CD4-positive, alpha-beta memory T cell (primary cell): Measurements from ENCODE around the gene GDAP1L1. TPM values are rescaled to one million over a fixed set of nuclear protein-coding genes. Genes with fewer than 3 reads are reported as not detected.
"Not testable (repeated sequence)": the region's sequence is repeated elsewhere in the genome, so short reads cannot be mapped to it uniquely, and the experiment has no call there.

Source experiments
- CTCF ChIA-PET: fragments of 350-600 bp; sonication (Branson Sonifier 250); formaldehyde crosslinking; loops from one replicate; lab custom pipeline; 2021; ENCODE audit warnings: inconsistent platforms; ENCODE audit not compliant: partially characterized antibody; lab: Charles Lee
- POLR2A ChIA-PET: fragments of 350-600 bp; sonication (Branson Sonifier 250); formaldehyde crosslinking; loops from one replicate; lab custom pipeline; 2021; ENCODE audit not compliant: partially characterized antibody; lab: Charles Lee
- DNase-seq, 5 donors: peaks; one replicate each; pipeline versions ENCODE4 v3.0.0 to v3.0.0-alpha.2; 2020 to 2022; ENCODE audit warnings: mixed read lengths in 1 of 5
- H3K27ac ChIP-seq: one replicate; pipeline ENCODE4 v1.7.0; 2013; ENCODE audit warnings: low read depth, low read length
- H3K27me3 ChIP-seq: 2 replicates; pipeline ENCODE4 v1.7.0; 2013; ENCODE audit warnings: mild to moderate bottlenecking, low read length, moderate library complexity; ENCODE audit not compliant: insufficient read depth
- H3K36me3 ChIP-seq: 2 replicates; pipeline ENCODE4 v1.7.0; 2013; ENCODE audit warnings: mild to moderate bottlenecking, low read length, moderate library complexity; ENCODE audit not compliant: insufficient read depth
- H3K4me1 ChIP-seq: 2 replicates; pipeline ENCODE4 v1.7.0; 2013; ENCODE audit warnings: mild to moderate bottlenecking, low read length, moderate library complexity; ENCODE audit not compliant: insufficient read depth
- H3K4me3 ChIP-seq, 2 donors: one replicate each; pipeline ENCODE4 v1.7.0; 2013; ENCODE audit warnings: low read length in 2 of 2, mild to moderate bottlenecking in 1 of 2
- H3K9me3 ChIP-seq, 2 donors: one replicate each; pipeline ENCODE4 v1.7.0; 2013; ENCODE audit warnings: low read length in 2 of 2, control low read depth in 1 of 2; ENCODE audit not compliant: control insufficient read depth in 1 of 2
- H3K27ac Mint-ChIP-seq, 7 donors: one replicate each; pipeline ENCODE4 v1.8.0; 2020 to 2021; ENCODE audit warnings: mixed read lengths in 7 of 7, mild to moderate bottlenecking in 6 of 7, inconsistent platforms in 3 of 7, moderate library complexity in 3 of 7
- H3K27me3 Mint-ChIP-seq, 2 donors: one replicate each; pipeline ENCODE4 v1.8.0; 2020 to 2021; ENCODE audit warnings: mixed read lengths in 2 of 2
- H3K36me3 Mint-ChIP-seq, 2 donors: one replicate each; pipeline ENCODE4 v1.8.0; 2020 to 2021; ENCODE audit warnings: mixed read lengths in 2 of 2, inconsistent platforms in 1 of 2, mild to moderate bottlenecking in 1 of 2
- H3K4me1 Mint-ChIP-seq, 4 donors: one replicate each; pipeline ENCODE4 v1.8.0; 2020 to 2021; ENCODE audit warnings: mixed read lengths in 4 of 4, mild to moderate bottlenecking in 1 of 4
- H3K4me3 Mint-ChIP-seq, 8 donors: one replicate each; pipeline ENCODE4 v1.8.0; 2020 to 2021; ENCODE audit warnings: mixed read lengths in 8 of 8, mild to moderate bottlenecking in 7 of 8, moderate library complexity in 6 of 8, inconsistent platforms in 3 of 8
- H3K9me3 Mint-ChIP-seq, 8 donors: one replicate each; pipeline ENCODE4 v1.8.0; 2020 to 2021; ENCODE audit warnings: mixed read lengths in 8 of 8, mild to moderate bottlenecking in 5 of 8, inconsistent platforms in 3 of 8, moderate library complexity in 1 of 8
- intact Hi-C: fragments of 100-400 bp; cut with micrococcal nuclease; formaldehyde crosslinking; loops from one replicate; pipeline ENCODE4 v1.15.1; 2023
- polyA plus RNA-seq, 2 donors: library from polyadenylated mRNA; unstranded; fragments of 300-500 nt; fragmentation: Illumina TruSeq; gene quantifications; one replicate each; pipeline ENCODE4 v1.2.3, GENCODE V29; 2021
- total RNA-seq, 2 experiments: library from RNA; stranded (reverse); gene quantifications; one replicate each; pipeline ENCODE4 v1.2.3, GENCODE V29; 2021

The GDAP1L1 gene
- total and polyA plus RNA-seq, 4 experiments from 2014 or later, result 0.11 TPM; not detected in 3

DNA sequence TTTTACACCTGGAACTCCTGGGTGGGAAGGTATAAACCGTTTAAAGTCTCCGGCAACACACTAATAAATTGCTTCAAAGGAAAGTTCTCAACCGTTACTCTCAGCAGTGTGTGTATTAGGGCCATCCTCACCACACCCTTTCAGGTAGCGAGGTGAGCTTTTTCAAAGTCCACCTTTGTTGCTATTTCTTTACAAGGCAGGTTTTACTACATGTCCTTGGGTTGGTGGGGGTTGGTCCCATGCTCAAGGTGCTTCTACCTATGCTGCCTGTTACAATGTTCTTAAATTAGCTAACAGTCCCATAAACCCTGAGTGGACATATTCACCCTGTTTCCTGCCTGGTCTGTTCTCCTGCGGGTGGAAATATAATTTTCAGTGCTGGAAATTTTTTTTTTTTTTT lies 23.4 kb upstream of the GDAP1L1 start:
- Histone ChIP-seq H3K36me3 (no peaks in the 10 kb centered on the region), H3K4me1 (peaks cover 19% of the 10 kb centered on the region), H3K9me3 (no peaks in the 10 kb centered on the region), H3K4me3 (no peak overlapping the region), H3K27ac (no peak overlapping the region), H3K27me3 (no peaks in the 10 kb centered on the region)
- DNase-seq, result no peak
- peaks cover 17 to 27% (median 24%) of the 10 kb centered on the region in 4 donors for H3K4me1 Mint-ChIP-seq
- H3K36me3 Mint-ChIP-seq, result no peaks in the 10 kb centered on the region
- intact Hi-C loops, result no loop called here
- no peaks in the 10 kb centered on the region for H3K9me3 Mint-ChIP-seq
- CTCF ChIA-PET, result interaction anchor here (1.1 to 3.4 kb wide), 4 partner anchors 9 to 88 kb away, joined by 4 to 17 read pairs (median 10); partner anchors contain the start of gene FITM2
- POLR2A ChIA-PET, result no interaction called here
- H3K4me3 Mint-ChIP-seq, result no peak overlapping the region
- no peaks in the 10 kb centered on the region for H3K27me3 Mint-ChIP-seq
- H3K27ac Mint-ChIP-seq, result peak overlapping the region in 2 of 7 donors; percentile 23 to 47

DNA sequence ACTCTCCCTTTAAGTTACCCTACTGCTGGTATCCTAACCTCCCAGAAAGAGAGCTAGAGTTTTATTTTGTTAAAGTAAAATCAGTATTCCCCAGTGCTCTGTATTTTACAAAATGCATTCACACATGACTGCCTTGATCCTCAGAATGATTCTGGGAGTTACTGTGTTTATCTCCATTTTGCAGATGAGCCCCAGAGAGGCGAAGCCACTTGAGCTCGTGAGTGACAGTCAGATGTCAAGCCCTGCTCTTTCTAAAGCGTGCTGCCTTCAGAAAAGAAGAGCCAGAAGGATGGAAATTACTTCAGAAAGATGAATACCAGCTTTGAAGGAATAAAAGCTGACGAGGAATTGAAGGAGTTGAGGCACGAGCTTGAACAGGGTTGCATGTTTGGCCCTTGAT lies 22.5 kb upstream of the GDAP1L1 start:
- H3K36me3 ChIP-seq, result no peaks in the 10 kb centered on the region
- Mint-ChIP-seq H3K36me3 (no peaks in the 10 kb centered on the region), H3K9me3 (no peaks in the 10 kb centered on the region), H3K4me3 (no peak overlapping the region), H3K27me3 (no peaks in the 10 kb centered on the region), H3K4me1 (peaks cover 8 to 18% (median 15%) of the 10 kb centered on the region in 4 donors), H3K27ac (peak overlapping the region in 2 of 7 donors; percentile 15 to 29)
- intact Hi-C loops, result no loop called here
- H3K27ac ChIP-seq, result no peak overlapping the region
- H3K4me1 ChIP-seq, result peaks cover 9% of the 10 kb centered on the region
- CTCF ChIA-PET, result interaction anchor here (1.1 to 3.4 kb wide), 3 partner anchors 10 to 87 kb away, joined by 5 to 17 read pairs (median 14); partner anchors contain the start of gene FITM2
- H3K27me3 ChIP-seq, result no peaks in the 10 kb centered on the region
- no peaks in the 10 kb centered on the region for H3K9me3 ChIP-seq
- no peak for DNase-seq
- H3K4me3 ChIP-seq, result no peak overlapping the region
- POLR2A ChIA-PET, result no interaction called here

DNA sequence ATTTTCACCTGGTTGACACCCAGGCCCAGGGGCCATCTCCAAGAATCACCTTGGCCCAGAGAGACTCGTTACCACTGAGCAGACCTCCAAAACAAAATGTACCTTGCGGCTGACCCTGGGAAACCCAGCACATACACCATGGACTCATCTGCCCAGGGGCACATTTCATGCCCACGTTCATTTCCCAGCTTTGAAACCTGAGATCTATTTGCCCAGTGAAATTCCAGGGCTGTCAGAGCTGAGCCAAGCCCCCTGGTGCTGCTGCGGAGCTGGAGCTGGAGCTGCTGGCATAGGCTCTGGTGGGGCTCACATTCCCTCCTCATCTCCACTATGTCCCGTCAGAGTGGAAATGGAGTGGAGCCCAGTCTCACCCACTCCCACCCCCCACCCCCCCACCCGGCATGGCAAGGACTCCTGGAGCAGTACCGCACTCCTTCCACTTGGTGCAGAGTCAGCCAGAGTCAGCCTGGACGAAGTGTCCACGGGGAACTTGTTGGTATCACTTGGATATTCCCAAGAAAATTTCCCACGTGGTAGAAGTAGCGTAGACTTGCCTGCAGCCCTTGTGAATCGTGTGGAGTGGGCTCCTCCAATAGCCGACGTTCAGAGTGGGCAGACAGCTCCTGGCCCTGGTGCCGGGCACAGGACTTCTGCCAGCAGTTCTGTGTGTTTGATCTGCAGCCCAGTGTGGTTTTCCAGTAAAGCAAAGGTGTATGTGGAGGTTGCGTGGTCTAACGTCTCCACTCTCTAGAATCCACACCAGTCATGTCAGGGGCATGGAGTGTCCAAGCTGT lies 18.4 kb upstream of the GDAP1L1 start:
- no peak for DNase-seq
- Histone ChIP-seq H3K27ac (no peak overlapping the region), H3K27me3 (no peaks in the 10 kb centered on the region), H3K36me3 (no peaks in the 10 kb centered on the region), H3K4me3 (no peak overlapping the region), H3K4me1 (no peaks in the 10 kb centered on the region), H3K9me3 (no peaks in the 10 kb centered on the region)
- Mint-ChIP-seq H3K27me3 (no peaks in the 10 kb centered on the region), H3K36me3 (no peaks in the 10 kb centered on the region), H3K4me1 (peaks cover 0 to 2% (median 0%) of the 10 kb centered on the region in 4 donors), H3K9me3 (no peaks in the 10 kb centered on the region), H3K4me3 (no peak overlapping the region), H3K27ac (peak overlapping the region in 2 of 7 donors; percentile 63 to 83)
- ChIA-PET CTCF (interaction anchor here (1.1 to 2.5 kb wide), 3 partner anchors 11 to 18 kb away, joined by 3 to 14 read pairs (median 7); no protein-coding TSS in a partner anchor), POLR2A (interaction anchor here (1.1 kb wide), 1 partner anchor 10 kb away, joined by 5 read pairs; no protein-coding TSS in a partner anchor)
- intact Hi-C loops, result no loop called here

DNA sequence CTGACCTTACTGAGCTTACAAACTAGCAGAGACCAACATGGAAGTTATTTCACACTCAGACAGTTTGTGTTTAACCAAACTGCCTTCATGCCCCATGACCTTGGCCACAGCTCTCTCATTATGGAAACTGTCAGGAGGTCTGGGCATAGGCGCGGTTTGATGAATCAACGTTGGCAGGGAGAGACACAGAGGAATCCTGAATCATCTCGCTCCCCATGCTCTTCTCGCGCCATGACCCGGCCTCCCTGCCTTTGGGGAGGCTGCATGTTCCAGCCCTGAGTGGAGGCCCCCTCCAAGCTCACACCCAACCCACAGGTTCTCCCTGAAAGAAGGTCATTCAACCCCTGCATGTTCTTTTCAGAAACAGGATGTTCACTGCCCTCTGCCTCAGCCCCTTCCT lies 15.9 kb upstream of the GDAP1L1 start:
- Mint-ChIP-seq H3K27ac (peak overlapping the region in 1 of 7 donors; percentile 49), H3K36me3 (no peaks in the 10 kb centered on the region)
- CTCF ChIA-PET, result interaction anchor here (0.6 to 1.2 kb wide), 2 partner anchors 13 to 14 kb away, joined by 3 to 4 read pairs; no protein-coding TSS in a partner anchor

DNA sequence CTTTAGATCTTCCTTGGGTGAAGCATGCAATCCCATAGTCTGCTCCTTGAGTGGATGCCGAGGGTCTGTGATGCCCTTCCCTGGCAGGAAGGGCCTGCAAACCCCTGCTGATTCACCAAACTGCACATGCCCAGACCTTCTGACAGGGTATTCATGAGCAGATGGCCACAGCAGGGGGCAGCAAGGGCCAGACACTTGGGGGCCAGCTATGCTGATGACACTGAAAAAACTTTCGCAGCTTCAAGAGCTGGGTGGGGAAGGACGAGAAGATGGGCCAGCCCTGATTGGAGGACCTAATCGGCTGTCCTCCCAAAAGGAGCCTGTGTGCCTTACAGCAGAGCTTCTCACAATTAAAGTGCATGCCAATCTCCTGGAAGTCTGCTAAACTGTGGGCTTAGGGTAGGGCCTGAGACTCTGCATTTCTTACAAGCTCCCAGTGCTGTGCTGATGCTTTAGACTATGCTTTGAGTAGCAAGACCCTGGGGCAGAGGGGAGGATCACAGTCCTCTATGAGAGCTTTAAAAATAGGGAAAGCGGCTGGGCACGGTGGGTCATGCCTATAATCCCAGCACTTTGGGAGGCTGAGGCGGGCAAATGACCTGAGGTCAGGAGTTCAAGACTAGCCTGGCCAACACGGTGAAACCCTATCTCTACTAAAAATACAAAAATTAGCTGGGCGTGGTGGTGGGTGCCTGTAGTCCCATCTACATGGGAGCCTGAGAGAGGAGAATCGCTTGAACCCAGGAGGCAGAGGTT lies 15.2 kb upstream of the GDAP1L1 start:
- CTCF ChIA-PET, result interaction anchor here (1.2 kb wide), 1 partner anchor 14 kb away, joined by 4 read pairs; no protein-coding TSS in a partner anchor
- no peaks in the 10 kb centered on the region for H3K9me3 Mint-ChIP-seq
- no peak overlapping the region for H3K4me3 ChIP-seq
- POLR2A ChIA-PET, result interaction anchor here (1.6 kb wide), 1 partner anchor 14 kb away, joined by 4 read pairs; no protein-coding TSS in a partner anchor
- no peaks in the 10 kb centered on the region for H3K4me1 ChIP-seq
- no peaks in the 10 kb centered on the region for H3K27me3 ChIP-seq
- H3K36me3 Mint-ChIP-seq, result peaks cover 0 to 1% of the 10 kb centered on the region in 2 donors
- H3K27me3 Mint-ChIP-seq, result no peaks in the 10 kb centered on the region
- no peaks in the 10 kb centered on the region for H3K9me3 ChIP-seq
- H3K36me3 ChIP-seq, result no peaks in the 10 kb centered on the region
- intact Hi-C loops, result no loop called here
- H3K27ac Mint-ChIP-seq, result peak overlapping the region in 1 of 7 donors; percentile 49
- H3K4me3 Mint-ChIP-seq, result no peak overlapping the region
- peaks cover 0 to 2% (median 0%) of the 10 kb centered on the region in 4 donors for H3K4me1 Mint-ChIP-seq
- DNase-seq, result no peak
- no peak overlapping the region for H3K27ac ChIP-seq

More for the DNA sequence above, 15.9 kb upstream of the GDAP1L1 start:
- no peaks in the 10 kb centered on the region for H3K4me1 ChIP-seq
- POLR2A ChIA-PET, result no interaction called here
- Mint-ChIP-seq H3K27me3 (no peaks in the 10 kb centered on the region), H3K4me1 (peaks cover 0 to 2% (median 0%) of the 10 kb centered on the region in 4 donors), H3K9me3 (no peaks in the 10 kb centered on the region), H3K4me3 (no peak overlapping the region)
- no peak overlapping the region for H3K27ac ChIP-seq
- DNase-seq, result no peak
- no peak overlapping the region for H3K4me3 ChIP-seq
- no peaks in the 10 kb centered on the region for H3K9me3 ChIP-seq
- intact Hi-C loops, result no loop called here
- no peaks in the 10 kb centered on the region for H3K36me3 ChIP-seq
- H3K27me3 ChIP-seq, result no peaks in the 10 kb centered on the region

DNA sequence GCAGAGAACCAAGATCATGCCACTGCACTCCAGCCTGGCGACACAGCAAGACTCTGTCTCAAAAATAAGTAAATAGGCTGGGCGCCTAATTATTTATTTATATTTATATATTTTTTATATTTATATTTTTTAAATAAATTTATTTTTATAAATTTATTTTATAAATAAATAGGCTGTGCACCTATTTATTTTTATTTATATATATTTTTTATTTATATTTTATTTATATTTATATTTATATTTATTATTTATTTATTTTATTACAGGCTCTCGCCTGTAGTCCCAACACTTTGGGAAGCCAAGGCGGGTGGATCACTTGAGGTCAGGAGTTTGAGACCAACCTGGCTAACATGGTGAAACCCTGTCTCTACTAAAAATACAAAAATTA lies 14.6 kb upstream of the GDAP1L1 start:
- H3K27me3 ChIP-seq, H3K4me3 Mint-ChIP-seq, H3K27ac ChIP-seq, H3K36me3 Mint-ChIP-seq, H3K9me3 Mint-ChIP-seq, intact Hi-C loops, DNase-seq, H3K27ac Mint-ChIP-seq, H3K36me3 ChIP-seq, H3K9me3 ChIP-seq, H3K27me3 Mint-ChIP-seq, H3K4me1 ChIP-seq, H3K4me1 Mint-ChIP-seq, H3K4me3 ChIP-seq: not testable (repeated sequence)
- CTCF ChIA-PET, result interaction anchor here (0.7 kb wide), 1 partner anchor 24 kb away, joined by 3 read pairs; no protein-coding TSS in a partner anchor
- POLR2A ChIA-PET, result interaction anchor here (1.6 kb wide), 1 partner anchor 14 kb away, joined by 4 read pairs; no protein-coding TSS in a partner anchor
